SK-N-SH (cell line): ENCODE data around the gene ADAMTS3. TPM values are rescaled to one million over a fixed set of nuclear protein-coding genes. Genes with fewer than 3 reads are reported as not detected.

Experiments
- CTCF ChIA-PET: fragments of 300-600, 350-600 bp; formaldehyde crosslinking; extraction: SDS; loops from one replicate; lab custom pipeline; 2021; lab: Yijun Ruan, JAX
- POLR2A ChIA-PET: fragments of 350-600 bp; sonication (Branson Sonifier 250); formaldehyde crosslinking; extraction: SDS; loops from one replicate; lab custom pipeline; 2020; ENCODE audit warnings: antibody characterized with exemption, inconsistent platforms; lab: Yijun Ruan, JAX
- DNase-seq: peaks from one replicate; pipeline ENCODE4 v3.0.0; 2012
- H2AFZ ChIP-seq: fragments of 200-600 bp; sonication (generic); 2 replicates; pipeline ENCODE4 v1.8.1; 2016; ENCODE audit warnings: antibody characterized with exemption, mild to moderate bottlenecking, low read depth
- H3F3A ChIP-seq: fragments of 200-600 bp; sonication (generic); replicated peaks from 2 replicates; pipeline ENCODE3; 2016; ENCODE audit warnings: antibody characterized with exemption, mild to moderate bottlenecking; ENCODE audit not compliant: insufficient read depth
- H3K27ac ChIP-seq, 2 experiments: fragments of 200-500 bp in 1 of 2; fragments of 200-600 bp in 1 of 2; sonication (Bioruptor generic) in 1 of 2; sonication (generic), shearing (Covaris generic) in 1 of 2; 2 replicates each; pipeline versions ENCODE4 v1.5.1 to v1.6.1; 2014 to 2016; ENCODE audit warnings: low read depth in 2 of 2, inconsistent platforms in 1 of 2, low read length in 1 of 2, mild to moderate bottlenecking in 1 of 2, mixed read lengths in 1 of 2
- H3K27me3 ChIP-seq: fragments of 200-600 bp; sonication (generic), shearing (Covaris generic); 2 replicates; pipeline ENCODE4 v1.6.1; 2016; ENCODE audit warnings: mixed run types; ENCODE audit not compliant: insufficient read depth
- H3K36me3 ChIP-seq, 2 experiments: fragments of 200-500 bp in 1 of 2; fragments of 200-600 bp in 1 of 2; sonication (Bioruptor generic) in 1 of 2; sonication (generic) in 1 of 2; replicated peaks in 1 of 2; 2 replicates each; pipeline versions ENCODE3 to v1.5.1; 2014 to 2016; ENCODE audit warnings: low read length in 1 of 2, mild to moderate bottlenecking in 1 of 2; ENCODE audit not compliant: insufficient read depth in 2 of 2, control insufficient read depth in 1 of 2
- H3K4me1 ChIP-seq, 2 experiments: fragments of 200-500 bp in 1 of 2; fragments of 200-600 bp in 1 of 2; sonication (Bioruptor generic) in 1 of 2; sonication (generic), shearing (Covaris generic) in 1 of 2; 2 replicates each; pipeline versions ENCODE4 v1.5.1 to v1.6.1; 2014 to 2016; ENCODE audit warnings: low read depth in 1 of 2, low read length in 1 of 2, mixed run types in 1 of 2; ENCODE audit not compliant: insufficient read depth in 2 of 2, control insufficient read depth in 1 of 2
- H3K4me2 ChIP-seq: fragments of 200-600 bp; sonication (generic), shearing (Covaris generic); 2 replicates; pipeline ENCODE4 v1.6.1; 2017; ENCODE audit warnings: mixed run types
- H3K4me3 ChIP-seq, 2 experiments: fragments of 200-500 bp in 1 of 2; fragments of 200-600 bp in 1 of 2; sonication (Bioruptor generic) in 1 of 2; sonication (generic), shearing (Covaris generic) in 1 of 2; 2 replicates each; pipeline versions ENCODE4 v1.5.1 to v1.8.1; 2014 to 2016; ENCODE audit warnings: low read depth in 2 of 2, inconsistent platforms in 1 of 2, low read length in 1 of 2, mild to moderate bottlenecking in 1 of 2, mixed read lengths in 1 of 2, moderate library complexity in 1 of 2
- H3K79me2 ChIP-seq: fragments of 200-600 bp; sonication (generic); 2 replicates; pipeline ENCODE4 v1.8.1; 2017; ENCODE audit warnings: mild to moderate bottlenecking; ENCODE audit not compliant: insufficient read depth
- H3K9ac ChIP-seq: fragments of 200-600 bp; sonication (generic); 2 replicates; pipeline ENCODE4 v1.6.1; 2017; ENCODE audit warnings: mixed run types
- H3K9me2 ChIP-seq: fragments of 200-600 bp; sonication (generic); 2 replicates; pipeline ENCODE4 v1.6.1; 2017; ENCODE audit warnings: mixed run types
- H3K9me3 ChIP-seq: fragments of 200-600 bp; sonication (generic); 2 replicates; pipeline ENCODE4 v1.6.1; 2017; ENCODE audit warnings: mixed run types, mild to moderate bottlenecking, moderate library complexity
- H4K20me1 ChIP-seq: fragments of 200-600 bp; sonication (generic); 2 replicates; pipeline ENCODE4 v1.6.1; 2017; ENCODE audit warnings: mild to moderate bottlenecking, mixed run types; ENCODE audit not compliant: insufficient read depth
- CHD2 ChIP-seq: fragments of 150-350 bp; IDR thresholded peaks from 2 replicates; pipeline ENCODE4 v1.6.1; 2018; ENCODE audit warnings: low read length; ENCODE audit not compliant: partially characterized antibody
- FOSL2 ChIP-seq: IDR thresholded peaks from 2 replicates; pipeline ENCODE4 v1.4.0; 2012; ENCODE audit warnings: low read depth, mild to moderate bottlenecking, moderate library complexity, borderline replicate concordance
- FOXJ3 ChIP-seq: sonication (generic); formaldehyde crosslinking; IDR thresholded peaks from 2 replicates; pipeline ENCODE4 v1.5.1; 2020; ENCODE audit warnings: mild to moderate bottlenecking, missing genetic modification reagents
- IRF3 ChIP-seq: fragments of 150-350 bp; IDR thresholded peaks from 2 replicates; pipeline ENCODE4 v1.6.1; 2016; ENCODE audit warnings: mild to moderate bottlenecking, low read depth, low read length
- JUND ChIP-seq: IDR thresholded peaks from 2 replicates; pipeline ENCODE4 v1.4.0; 2012
- MXI1 ChIP-seq: IDR thresholded peaks from 2 replicates; pipeline ENCODE4 v1.6.1; 2012; ENCODE audit warnings: mild to moderate bottlenecking, low read depth, low read length, improper control_type of control experiment
- NRF1 ChIP-seq: IDR thresholded peaks from 2 replicates; pipeline ENCODE4 v1.6.1; 2012; ENCODE audit warnings: low read depth, mild to moderate bottlenecking, low read length
- PBX3 ChIP-seq: IDR thresholded peaks from 2 replicates; pipeline ENCODE4; 2012
- RXRA ChIP-seq: IDR thresholded peaks from 2 replicates; pipeline ENCODE4 v1.4.0; 2012; ENCODE audit warnings: low read depth, mild to moderate bottlenecking, borderline replicate concordance
- SIN3A ChIP-seq: IDR thresholded peaks from 2 replicates; pipeline ENCODE4 v1.6.1; 2012; ENCODE audit warnings: low read depth, mild to moderate bottlenecking, low read length, moderate library complexity, borderline replicate concordance
- SMC3 ChIP-seq: IDR thresholded peaks from 2 replicates; pipeline ENCODE4 v1.6.1; 2012; ENCODE audit warnings: low read depth, low read length, improper control_type of control experiment
- TAF1 ChIP-seq: IDR thresholded peaks from 2 replicates; pipeline ENCODE4 v1.6.1; 2012; ENCODE audit warnings: low read depth, mild to moderate bottlenecking, low read length, moderate library complexity, borderline replicate concordance
- TCF12 ChIP-seq: IDR thresholded peaks from 2 replicates; pipeline ENCODE4 v1.4.0; 2012
- TEAD4 ChIP-seq: IDR thresholded peaks from 2 replicates; pipeline ENCODE4 v1.4.0; 2012; ENCODE audit warnings: mild to moderate bottlenecking, borderline replicate concordance; ENCODE audit not compliant: insufficient read depth
- USF2 ChIP-seq: fragments of 150-350 bp; IDR thresholded peaks from 2 replicates; pipeline ENCODE4 v1.6.1; 2017; ENCODE audit warnings: antibody characterized with exemption, low read length, low read depth, borderline replicate concordance
- YY1 ChIP-seq: IDR thresholded peaks from 2 replicates; pipeline ENCODE4 v1.4.0; 2012; ENCODE audit warnings: low read depth, mild to moderate bottlenecking
- WGBS: methylation state at CpG from one replicate; pipeline ENCODE4 v1.1.6; 2017; ENCODE audit warnings: low lambda C conversion rate; 5-methylcytosine and 5-hydroxymethylcytosine counted together
- polyA plus RNA-seq, 3 experiments: library from polyadenylated mRNA; depleted of rRNA; stranded (reverse); fragments of >200 nt; gene quantifications; 2 replicates each; pipeline ENCODE4 v1.2.3, GENCODE V29; 2012

Gene ADAMTS3
- polyA plus RNA-seq, 1 of the 3 experiments (the other 2 are of a cell fraction) = 0.99 TPM

- TF ChIP-seq TAF1 (no peak), YY1 (no peak), CHD2 (peak; percentile 76), FOSL2 (peak; percentile 40; the same call in 1 of the 2 replicates), IRF3 (no peak), FOXJ3 (CRISPR knock-in tag) (0 out of 2 replicates have a peak, but pooled peaks have one; percentile 31), SMC3 (no peak), USF2 (no peak)
Measured at GRCh38 chr4:72418458-72418857, 150.6 kb downstream of the ADAMTS3 start (continued).

- peak overlapping the region in 1 of 2 experiments; percentile 30; a peak in 1 of 4 replicates for H3K27ac ChIP-seq
- H3K27me3 ChIP-seq = no peaks in the 10 kb centered on the region
- CTCF ChIA-PET = no interaction called here
- H3K9me3 ChIP-seq = no peaks in the 10 kb centered on the region
- TF ChIP-seq PBX3 (no peak), SIN3A (no peak), IRF3 (no peak), RXRA (no peak), CHD2 (no peak), FOXJ3 (CRISPR knock-in tag) (no peak), TCF12 (no peak), TEAD4 (no peak), MXI1 (no peak), NRF1 (no peak), JUND (no peak)
- H3K9ac ChIP-seq = no peak overlapping the region
- no peaks in the 10 kb centered on the region for H4K20me1 ChIP-seq
- H3F3A ChIP-seq = no peaks in the 10 kb centered on the region
- H3K4me3 ChIP-seq = no peak overlapping the region
- POLR2A ChIA-PET = no interaction called here
- H3K9me2 ChIP-seq = no peaks in the 10 kb centered on the region
- H3K4me1 ChIP-seq = no peaks in the 10 kb centered on the region; a peak in 1 of 4 replicates
- H2AFZ ChIP-seq = no peak overlapping the region
- no peaks in the 10 kb centered on the region for H3K36me3 ChIP-seq
- H3K79me2 ChIP-seq = no peaks in the 10 kb centered on the region; the same call in 1 of the 2 replicates
- no peak for DNase-seq
- 82% methylated on average over 3 of the region's 3 CpGs for WGBS
- H3K4me2 ChIP-seq = no peak overlapping the region
Measured at GRCh38 chr4:72410158-72410557, 158.9 kb downstream of the ADAMTS3 start.
